Measurements from ENCODE around the gene MYOM1.
"Not testable (repeated sequence)": the region's sequence is repeated elsewhere in the genome, so short reads cannot be mapped to it uniquely, and the experiment has no call there.

The MYOM1 gene

GRCh38 chr18:3061581-3062312, 158.0 kb downstream of the MYOM1 start:
- peak in 1 of 4 experiments; percentile 13 for DNase-seq (ENCODE audit: low read depth in 4 of 4, low spot score in 1 of 4)

GRCh38 chr18:3060667-3061580, 158.8 kb downstream of the MYOM1 start:
- DNase-seq (ENCODE audit: low read depth in 4 of 4, low spot score in 1 of 4), result peak in 2 of 4 experiments; percentile 23 to 33

- DNase-seq (ENCODE audit: low read depth in 4 of 4, low spot score in 1 of 4), result no peak
Measured at GRCh38 chr18:3059272-3059671, 160.5 kb downstream of the MYOM1 start.

- DNase-seq (ENCODE audit: low read depth in 4 of 4, low spot score in 1 of 4), result no peak
Measured at GRCh38 chr18:3058328-3059191, 161.2 kb downstream of the MYOM1 start.

- DNase-seq (ENCODE audit: low read depth in 4 of 4, low spot score in 1 of 4), result no peak
Measured at GRCh38 chr18:3057526-3057925, 162.2 kb downstream of the MYOM1 start.

GRCh38 chr18:3056311-3056710, 163.5 kb downstream of the MYOM1 start:
- DNase-seq (ENCODE audit: low read depth in 4 of 4, low spot score in 1 of 4), result no peak

GRCh38 chr18:3055816-3056215, 164.0 kb downstream of the MYOM1 start:
- DNase-seq (ENCODE audit: low read depth in 4 of 4, low spot score in 1 of 4), result no peak

GRCh38 chr18:3055186-3055728, 164.5 kb downstream of the MYOM1 start:
- no peak for DNase-seq (ENCODE audit: low read depth in 4 of 4, low spot score in 1 of 4)

- no peak for DNase-seq (ENCODE audit: low read depth in 4 of 4, low spot score in 1 of 4)
Measured at GRCh38 chr18:3054780-3055179, 165.0 kb downstream of the MYOM1 start.

- DNase-seq (ENCODE audit: low read depth in 4 of 4, low spot score in 1 of 4), result no peak
Measured at GRCh38 chr18:3054214-3054613, 165.6 kb downstream of the MYOM1 start.

- no peak for DNase-seq (ENCODE audit: low read depth in 4 of 4, low spot score in 1 of 4)
Measured at GRCh38 chr18:3053081-3053480, 166.7 kb downstream of the MYOM1 start.

- DNase-seq (ENCODE audit: low read depth in 4 of 4, low spot score in 1 of 4), result no peak
Measured at GRCh38 chr18:3052411-3052758, 167.4 kb downstream of the MYOM1 start.

- DNase-seq (ENCODE audit: low read depth in 4 of 4, low spot score in 1 of 4), result no peak
Measured at GRCh38 chr18:3051718-3052410, 167.9 kb downstream of the MYOM1 start.

- DNase-seq (ENCODE audit: low read depth in 4 of 4, low spot score in 1 of 4), result not testable (repeated sequence)
Measured at GRCh38 chr18:3049897-3050454, 169.8 kb downstream of the MYOM1 start.

GRCh38 chr18:3048820-3049349, 170.9 kb downstream of the MYOM1 start:
- DNase-seq (ENCODE audit: low read depth in 4 of 4, low spot score in 1 of 4), result no peak

- no peak for DNase-seq (ENCODE audit: low read depth in 4 of 4, low spot score in 1 of 4)
Measured at GRCh38 chr18:3048121-3048520, 171.6 kb downstream of the MYOM1 start.

- DNase-seq (ENCODE audit: low read depth in 4 of 4, low spot score in 1 of 4), result no peak
Measured at GRCh38 chr18:3046216-3046808, 173.5 kb downstream of the MYOM1 start.

- DNase-seq (ENCODE audit: low read depth in 4 of 4, low spot score in 1 of 4), result no peak
Measured at GRCh38 chr18:3044931-3045698, 174.7 kb downstream of the MYOM1 start.

GRCh38 chr18:3042379-3042778, 177.4 kb downstream of the MYOM1 start:
- no peak for DNase-seq (ENCODE audit: low read depth in 4 of 4, low spot score in 1 of 4)
